ENCODE measurements around the gene NFYA. TPM values are rescaled to one million over a fixed set of nuclear protein-coding genes. Genes with fewer than 3 reads are reported as not detected.

Gene NFYA
- total RNA-seq, 5 donors from 2014 or later (not counting 1 experiment from before 2014, with no cell fraction given), result 36.2 to 47.0 (median 42.2) TPM

DNA sequence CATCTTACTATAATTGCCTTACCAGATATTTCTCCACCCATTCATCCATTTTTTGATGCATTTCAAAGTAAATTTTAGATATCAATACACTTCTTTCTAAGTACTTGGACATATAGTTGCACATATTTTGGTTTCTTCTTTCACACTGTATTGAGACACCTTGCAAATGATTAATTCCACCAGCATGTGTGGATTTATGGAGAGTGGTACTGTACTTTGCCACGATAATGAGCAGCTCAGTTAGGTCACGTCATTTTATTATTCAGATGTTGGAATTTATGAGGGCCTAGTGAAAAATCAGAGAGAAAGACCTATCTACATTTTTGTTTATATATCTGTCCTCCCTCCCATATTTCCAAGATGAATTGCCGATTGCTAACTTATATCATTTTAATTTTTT, 5.3 kb downstream of the NFYA start:
- H3K27me3 ChIP-seq (replicated peaks in 1 of 2; ENCODE audit: control insufficient read depth in 2 of 2, extremely low read depth in 1 of 2, insufficient read depth in 2 of 2, low read length in 1 of 2), result no peaks in the 10 kb centered on the region
- H3K36me3 ChIP-seq (ENCODE audit: control insufficient read depth in 2 of 2, extremely low read depth in 1 of 2, insufficient read depth in 1 of 2, low read length in 1 of 2), result peaks cover 0 to 25% of the 10 kb centered on the region in 2 donors
- H3K9me3 Mint-ChIP-seq, result no peaks in the 10 kb centered on the region
- H3K4me3 ChIP-seq (ENCODE audit: control insufficient read depth in 1 of 2, extremely low read depth in 1 of 2, low read length in 1 of 2), result no peak overlapping the region
- H3K27me3 Mint-ChIP-seq, result no peaks in the 10 kb centered on the region
- no peak overlapping the region for H3K4me3 Mint-ChIP-seq
- CTCF ChIA-PET, result no interaction called here
- ATAC-seq (replicated peaks in 1 of 4) (no peak), DNase-seq (no peak)
- H3K9me3 ChIP-seq, result no peaks in the 10 kb centered on the region
- WGBS (ENCODE audit: insufficient coverage), result no CpG with 5 or more reads among the region's 3 CpGs
- H3K4me1 ChIP-seq (ENCODE audit: control insufficient read depth in 1 of 2, extremely low read depth in 1 of 2, insufficient read depth in 2 of 2, low read length in 2 of 2), result peaks cover 24 to 46% of the 10 kb centered on the region in 2 experiments
- POLR2A ChIA-PET, result no interaction called here
- H3K36me3 Mint-ChIP-seq, result peaks cover 26% of the 10 kb centered on the region
- peaks cover 78 to 82% (median 81%) of the 10 kb centered on the region in 3 donors for H3K4me1 Mint-ChIP-seq
- H3K27ac Mint-ChIP-seq, result peak overlapping the region in 1 of 2 donors; percentile 30
- no peak overlapping the region for H3K27ac ChIP-seq (ENCODE audit: low read length)

DNA sequence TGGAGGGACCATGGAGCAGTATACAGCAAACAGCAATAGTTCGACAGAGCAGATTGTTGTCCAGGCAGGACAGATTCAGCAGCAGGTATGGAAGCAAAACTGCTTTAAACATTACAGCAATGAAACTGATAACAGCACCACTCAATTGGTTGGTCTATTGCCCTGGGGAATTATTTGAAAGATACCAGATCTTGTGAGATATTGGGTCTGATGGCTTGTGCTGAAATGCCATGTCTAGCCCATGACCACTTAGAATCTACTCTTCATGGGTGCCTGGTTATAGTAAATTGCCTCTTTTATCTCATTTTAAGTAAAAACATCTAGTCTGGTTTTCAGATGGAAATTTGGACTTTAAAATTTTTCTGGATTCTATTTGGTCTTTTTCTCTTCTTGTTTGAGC, 6.3 kb downstream of the NFYA start:
- Mint-ChIP-seq H3K36me3 (peaks cover 35% of the 10 kb centered on the region), H3K27me3 (no peaks in the 10 kb centered on the region), H3K4me3 (no peak overlapping the region), H3K4me1 (peaks cover 80 to 88% (median 87%) of the 10 kb centered on the region in 3 donors), H3K9me3 (no peaks in the 10 kb centered on the region), H3K27ac (peak overlapping the region; percentile 91 to 93)
- no peak for DNase-seq
- H3K36me3 ChIP-seq (ENCODE audit: control insufficient read depth in 2 of 2, extremely low read depth in 1 of 2, insufficient read depth in 1 of 2, low read length in 1 of 2), result peaks cover 0 to 34% of the 10 kb centered on the region in 2 donors
- H3K27ac ChIP-seq (ENCODE audit: low read length), result peak overlapping the region; percentile 32
- 100% methylated on average over 1 of the region's 1 CpG for WGBS (ENCODE audit: insufficient coverage)
- no peak overlapping the region for H3K4me3 ChIP-seq (ENCODE audit: control insufficient read depth in 1 of 2, extremely low read depth in 1 of 2, low read length in 1 of 2)
- no peak for ATAC-seq (replicated peaks in 1 of 4)
- CTCF ChIA-PET, result no interaction called here
- H3K4me1 ChIP-seq (ENCODE audit: control insufficient read depth in 1 of 2, extremely low read depth in 1 of 2, insufficient read depth in 2 of 2, low read length in 2 of 2), result peaks cover 24 to 44% of the 10 kb centered on the region in 2 experiments
- POLR2A ChIA-PET, result no interaction called here
- H3K9me3 ChIP-seq, result no peaks in the 10 kb centered on the region
- H3K27me3 ChIP-seq (replicated peaks in 1 of 2; ENCODE audit: control insufficient read depth in 2 of 2, extremely low read depth in 1 of 2, insufficient read depth in 2 of 2, low read length in 1 of 2), result no peaks in the 10 kb centered on the region

DNA sequence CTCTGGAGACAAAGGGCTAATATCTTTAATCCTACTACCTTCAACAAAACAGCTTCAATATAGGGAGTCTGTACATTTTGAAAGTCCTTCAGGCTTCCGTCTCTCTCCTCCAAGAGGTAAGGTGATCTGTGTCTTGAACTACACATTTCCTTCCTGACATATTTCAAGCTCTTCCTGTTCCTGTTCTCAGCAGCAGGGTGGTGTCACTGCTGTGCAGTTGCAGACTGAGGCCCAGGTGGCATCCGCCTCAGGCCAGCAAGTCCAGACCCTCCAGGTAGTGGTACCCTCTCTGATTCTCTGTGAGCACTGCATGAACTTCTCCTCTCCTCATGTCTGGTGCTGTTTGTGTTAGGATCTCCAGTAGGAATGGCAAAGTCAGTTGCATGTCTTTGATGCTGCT, 7.8 kb downstream of the NFYA start:
- ChIA-PET CTCF (no interaction called here), POLR2A (interaction anchor here (0.6 to 1.5 kb wide), 2 partner anchors 9 to 53 kb away, joined by 3 read pairs; no protein-coding TSS in a partner anchor)
- DNase-seq (peak in 13 of 35 experiments; percentile 6 to 56 (median 14)), ATAC-seq (replicated peaks in 1 of 4) (peak; percentile 79 to 97 (median 92))
- peak overlapping the region; percentile 33 to 54 for H3K4me3 ChIP-seq (ENCODE audit: control insufficient read depth in 1 of 2, extremely low read depth in 1 of 2, low read length in 1 of 2)
- Mint-ChIP-seq H3K4me1 (peaks cover 68 to 79% (median 76%) of the 10 kb centered on the region in 3 donors), H3K27ac (peak overlapping the region; percentile 91 to 93), H3K36me3 (peaks cover 44% of the 10 kb centered on the region), H3K27me3 (no peaks in the 10 kb centered on the region), H3K9me3 (no peaks in the 10 kb centered on the region), H3K4me3 (peak overlapping the region; percentile 46 to 67 (median 64))
- H3K27me3 ChIP-seq (replicated peaks in 1 of 2; ENCODE audit: control insufficient read depth in 2 of 2, extremely low read depth in 1 of 2, insufficient read depth in 2 of 2, low read length in 1 of 2), result no peaks in the 10 kb centered on the region
- peaks cover 4 to 47% of the 10 kb centered on the region in 2 donors for H3K36me3 ChIP-seq (ENCODE audit: control insufficient read depth in 2 of 2, extremely low read depth in 1 of 2, insufficient read depth in 1 of 2, low read length in 1 of 2)
- no CpG with 5 or more reads among the region's 2 CpGs for WGBS (ENCODE audit: insufficient coverage)
- peaks cover 16 to 31% of the 10 kb centered on the region in 2 experiments for H3K4me1 ChIP-seq (ENCODE audit: control insufficient read depth in 1 of 2, extremely low read depth in 1 of 2, insufficient read depth in 2 of 2, low read length in 2 of 2)
- no peaks in the 10 kb centered on the region for H3K9me3 ChIP-seq
- peak overlapping the region; percentile 80 for H3K27ac ChIP-seq (ENCODE audit: low read length)

DNA sequence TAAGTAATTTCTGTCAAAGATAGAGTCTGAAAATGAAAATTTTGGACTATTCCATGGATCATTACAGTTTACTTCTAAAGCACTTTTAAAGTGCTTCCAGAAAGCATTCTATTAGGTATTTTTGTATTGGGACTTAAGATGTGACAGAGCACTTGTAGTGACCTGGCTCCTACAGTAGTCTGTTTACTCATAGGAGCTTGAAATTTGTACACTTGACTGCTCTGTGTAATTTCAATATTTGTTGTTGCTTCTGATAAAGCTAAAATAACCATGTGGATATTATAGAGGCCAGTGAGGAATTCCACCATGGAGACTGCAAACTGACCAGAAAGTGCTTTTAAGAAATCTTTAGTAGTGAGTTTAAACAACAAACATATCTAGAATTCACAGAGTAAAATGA, 10.3 kb downstream of the NFYA start:
- DNase-seq (no peak), ATAC-seq (replicated peaks in 1 of 4) (no peak)
- Histone ChIP-seq H3K36me3 (ENCODE audit: control insufficient read depth in 2 of 2, extremely low read depth in 1 of 2, insufficient read depth in 1 of 2, low read length in 1 of 2) (peaks cover 4 to 67% of the 10 kb centered on the region in 2 donors), H3K9me3 (no peaks in the 10 kb centered on the region), H3K27me3 (replicated peaks in 1 of 2; ENCODE audit: control insufficient read depth in 2 of 2, extremely low read depth in 1 of 2, insufficient read depth in 2 of 2, low read length in 1 of 2) (no peaks in the 10 kb centered on the region), H3K4me3 (ENCODE audit: control insufficient read depth in 1 of 2, extremely low read depth in 1 of 2, low read length in 1 of 2) (no peak overlapping the region), H3K4me1 (ENCODE audit: control insufficient read depth in 1 of 2, extremely low read depth in 1 of 2, insufficient read depth in 2 of 2, low read length in 2 of 2) (peaks cover 12 to 25% of the 10 kb centered on the region in 2 experiments), H3K27ac (ENCODE audit: low read length) (no peak overlapping the region)
- H3K9me3 Mint-ChIP-seq, result no peaks in the 10 kb centered on the region
- no peak overlapping the region for H3K27ac Mint-ChIP-seq
- ChIA-PET CTCF (no interaction called here), POLR2A (no interaction called here)
- peaks cover 55 to 59% (median 59%) of the 10 kb centered on the region in 3 donors for H3K4me1 Mint-ChIP-seq
- H3K36me3 Mint-ChIP-seq, result peaks cover 56% of the 10 kb centered on the region
- no peaks in the 10 kb centered on the region for H3K27me3 Mint-ChIP-seq
- H3K4me3 Mint-ChIP-seq, result peak overlapping the region in 1 of 3 donors; percentile 14

DNA sequence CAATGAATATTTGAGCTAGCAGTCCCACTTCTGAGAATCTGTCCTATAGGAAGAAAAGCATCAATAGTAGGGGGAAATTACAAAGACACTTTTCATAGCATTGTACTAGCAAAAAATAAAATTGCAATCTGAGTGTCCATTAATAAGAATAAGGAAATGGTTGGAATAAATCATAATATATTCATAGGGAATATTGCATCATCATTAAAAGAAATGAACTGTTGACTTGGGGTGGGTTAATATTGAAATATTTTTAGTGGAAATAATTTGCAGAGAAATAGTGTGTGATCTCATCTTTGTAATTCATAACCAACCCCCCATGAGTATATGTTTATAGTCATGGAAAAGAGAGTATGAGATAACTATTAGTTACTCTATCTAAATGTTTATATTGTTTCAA, 12.4 kb downstream of the NFYA start:
- Histone ChIP-seq H3K27me3 (replicated peaks in 1 of 2; ENCODE audit: control insufficient read depth in 2 of 2, extremely low read depth in 1 of 2, insufficient read depth in 2 of 2, low read length in 1 of 2) (no peaks in the 10 kb centered on the region), H3K4me1 (ENCODE audit: control insufficient read depth in 1 of 2, extremely low read depth in 1 of 2, insufficient read depth in 2 of 2, low read length in 2 of 2) (peaks cover 7 to 12% of the 10 kb centered on the region in 2 experiments), H3K36me3 (ENCODE audit: control insufficient read depth in 2 of 2, extremely low read depth in 1 of 2, insufficient read depth in 1 of 2, low read length in 1 of 2) (peaks cover 4 to 72% of the 10 kb centered on the region in 2 donors), H3K27ac (ENCODE audit: low read length) (no peak overlapping the region), H3K9me3 (no peaks in the 10 kb centered on the region), H3K4me3 (ENCODE audit: control insufficient read depth in 1 of 2, extremely low read depth in 1 of 2, low read length in 1 of 2) (no peak overlapping the region)
- ChIA-PET CTCF (no interaction called here), POLR2A (no interaction called here)
- H3K36me3 Mint-ChIP-seq, result peaks cover 58% of the 10 kb centered on the region
- no peak overlapping the region for H3K4me3 Mint-ChIP-seq
- H3K27me3 Mint-ChIP-seq, result no peaks in the 10 kb centered on the region
- no peak for ATAC-seq (replicated peaks in 1 of 4)
- no peak overlapping the region for H3K27ac Mint-ChIP-seq
- peaks cover 34 to 45% (median 42%) of the 10 kb centered on the region in 3 donors for H3K4me1 Mint-ChIP-seq
- no peaks in the 10 kb centered on the region for H3K9me3 Mint-ChIP-seq
- no peak for DNase-seq

DNA sequence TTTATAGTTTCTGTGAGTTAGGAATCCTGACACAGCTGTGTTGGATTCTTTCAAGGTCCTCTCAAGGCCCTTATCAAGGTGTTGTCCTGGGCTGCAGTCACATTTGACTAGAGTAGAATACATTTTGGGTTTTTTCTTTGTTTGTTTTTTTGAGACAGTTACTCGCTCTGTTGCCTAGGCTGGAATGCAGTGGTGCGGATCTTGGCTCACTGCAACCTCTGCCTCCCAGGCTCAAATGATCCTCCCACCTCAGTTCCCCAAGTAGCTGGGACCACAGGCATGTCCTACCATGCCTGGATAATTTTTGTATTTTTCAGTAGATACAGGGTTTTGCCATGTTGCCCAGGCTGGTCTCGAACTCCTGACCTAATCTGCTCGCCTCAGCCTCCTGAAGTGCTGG, 15.7 kb downstream of the NFYA start:
- Mint-ChIP-seq H3K36me3 (peaks cover 61% of the 10 kb centered on the region), H3K4me1 (peaks cover 10 to 13% (median 12%) of the 10 kb centered on the region in 3 donors), H3K4me3 (no peak overlapping the region), H3K27me3 (no peaks in the 10 kb centered on the region), H3K27ac (no peak overlapping the region), H3K9me3 (no peaks in the 10 kb centered on the region)
- CTCF ChIA-PET, result interaction anchor here in 1 of 2 donors (0.6 kb wide), 1 partner anchor 689 kb away, joined by 4 read pairs; no protein-coding TSS in a partner anchor
- Histone ChIP-seq H3K27me3 (replicated peaks in 1 of 2; ENCODE audit: control insufficient read depth in 2 of 2, extremely low read depth in 1 of 2, insufficient read depth in 2 of 2, low read length in 1 of 2) (no peaks in the 10 kb centered on the region), H3K27ac (ENCODE audit: low read length) (no peak overlapping the region), H3K4me3 (ENCODE audit: control insufficient read depth in 1 of 2, extremely low read depth in 1 of 2, low read length in 1 of 2) (no peak overlapping the region), H3K36me3 (ENCODE audit: control insufficient read depth in 2 of 2, extremely low read depth in 1 of 2, insufficient read depth in 1 of 2, low read length in 1 of 2) (peaks cover 8 to 87% of the 10 kb centered on the region in 2 donors), H3K9me3 (no peaks in the 10 kb centered on the region), H3K4me1 (ENCODE audit: control insufficient read depth in 1 of 2, extremely low read depth in 1 of 2, insufficient read depth in 2 of 2, low read length in 2 of 2) (no peaks in the 10 kb centered on the region)
- POLR2A ChIA-PET, result interaction anchor here in 1 of 2 donors (0.6 kb wide), 1 partner anchor 19 kb away, joined by 3 read pairs; no protein-coding TSS in a partner anchor
- DNase-seq (no peak), ATAC-seq (replicated peaks in 1 of 4) (no peak)
- no CpG with 5 or more reads among the region's 4 CpGs for WGBS (ENCODE audit: insufficient coverage)

Measured in T-cell (primary cell).